ENCODE measurements around the gene CNTN5.
A peak's percentile ranks its signal among the peaks of the same experiment; 100 is the strongest.
"Not testable (repeated sequence)": the region's sequence is repeated elsewhere in the genome, so short reads cannot be mapped to it uniquely, and the experiment has no call there.

Gene CNTN5

DNA sequence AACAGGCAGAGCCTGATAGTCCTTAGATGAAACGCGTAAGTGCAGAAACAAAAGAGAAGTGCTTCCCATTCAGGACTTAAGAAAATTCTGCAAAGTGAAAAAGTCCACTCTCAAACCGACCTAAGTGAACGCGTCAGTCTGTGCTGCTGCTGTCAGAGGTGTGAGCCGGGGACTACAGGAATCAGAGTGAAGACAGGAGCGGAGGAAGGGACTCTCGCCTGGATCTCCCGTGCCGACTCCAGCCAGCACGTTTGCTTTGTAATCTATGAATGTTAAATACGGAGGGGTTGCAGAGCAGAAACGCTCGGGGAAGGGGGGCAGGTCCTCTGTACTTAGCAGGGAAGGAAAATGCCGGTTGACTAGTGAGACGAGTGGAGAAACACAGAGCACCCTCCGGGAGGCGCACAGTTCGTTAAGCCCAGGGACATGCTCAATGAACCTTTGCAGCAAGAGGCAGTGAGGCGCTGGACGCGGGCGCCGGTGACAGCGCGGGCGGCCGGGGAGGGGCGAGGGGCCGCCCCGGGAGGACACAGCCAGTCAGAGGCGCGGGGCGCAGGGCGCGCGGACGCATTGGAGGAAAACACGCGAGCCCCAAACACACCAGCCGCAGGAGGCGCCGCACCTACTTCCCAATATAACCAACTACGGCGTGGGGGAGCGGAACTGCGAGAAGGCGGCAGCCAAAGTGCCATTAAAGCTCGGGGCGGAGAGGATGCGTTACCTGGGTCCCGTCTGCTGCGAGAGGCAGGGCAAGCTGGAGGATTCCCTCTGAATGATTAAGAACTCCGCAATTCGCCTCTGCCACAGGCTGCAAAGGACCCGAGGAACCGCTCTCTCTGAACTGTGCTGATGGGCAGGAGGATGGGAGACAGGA is at the start of gene CNTN5:
TSS of gene CNTN5 (plus strand) at position 598 of the 874 bp plus-strand sequence.
- peak in 1 of 3 donors; percentile 20 for DNase-seq

GRCh38 chr11:98979205-98979604 is 41.5 kb upstream of the CNTN5 start:
- DNase-seq = no peak

DNA sequence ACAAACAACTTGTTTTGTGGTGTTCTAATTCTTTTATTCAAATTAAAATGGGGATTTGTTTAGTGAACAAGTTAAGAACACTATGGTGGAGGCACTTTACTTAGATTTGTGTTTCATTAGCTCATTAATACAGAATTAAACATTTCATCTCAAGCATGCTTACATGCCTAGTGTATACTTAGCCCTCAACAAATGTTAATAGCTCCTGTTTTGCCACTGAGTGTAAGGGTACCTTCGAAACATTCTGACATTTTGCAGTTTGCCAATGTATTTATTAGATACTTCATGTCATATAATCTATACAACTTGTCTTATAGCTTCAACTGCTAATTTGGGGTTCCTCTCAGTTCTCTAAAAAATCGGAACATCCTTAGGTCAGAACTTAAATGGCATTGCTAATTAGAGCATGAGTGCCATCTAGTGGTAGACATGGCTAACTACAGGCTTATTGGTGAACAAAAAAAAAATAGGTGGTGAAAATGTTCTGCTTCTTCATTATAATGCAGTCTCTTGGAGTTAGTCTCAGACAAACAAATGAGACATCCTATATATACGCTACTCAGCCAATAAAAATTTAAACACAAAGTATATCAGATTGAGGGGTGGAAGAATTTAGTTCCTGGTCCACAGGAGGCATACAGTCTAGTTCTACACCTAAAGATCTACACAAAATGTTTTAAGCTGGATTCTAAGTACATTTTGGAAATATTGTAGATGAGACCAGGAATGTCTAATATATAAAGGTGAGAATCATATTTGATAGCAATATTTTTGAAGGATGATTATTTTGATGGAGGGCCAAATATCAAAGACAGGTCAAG is 4.9 kb upstream of the CNTN5 start:
- peak; percentile 46 to 69 (median 58) for DNase-seq

DNA sequence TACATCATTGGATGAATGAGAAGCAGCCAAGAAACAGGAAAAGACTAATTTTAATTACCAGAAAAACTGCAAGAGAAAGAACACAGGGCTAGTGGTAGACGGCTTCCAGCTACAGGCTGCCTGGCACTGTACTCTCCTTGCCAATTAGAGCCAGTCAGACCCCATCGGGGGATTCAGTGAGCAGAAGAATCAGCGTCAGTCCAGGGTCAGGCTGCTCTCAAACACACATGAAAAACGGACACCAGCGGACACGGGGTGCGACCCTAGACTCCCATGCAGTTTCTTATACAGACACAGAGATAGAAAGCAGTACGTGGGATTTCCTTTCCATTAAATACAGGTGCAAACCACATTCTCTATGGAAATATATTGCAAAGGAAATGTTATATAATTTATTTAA is 1.1 kb upstream of the CNTN5 start:
- no peak for DNase-seq

GRCh38 chr11:99037057-99037456 is 16.3 kb downstream of the CNTN5 start:
- no peak for DNase-seq

DNA sequence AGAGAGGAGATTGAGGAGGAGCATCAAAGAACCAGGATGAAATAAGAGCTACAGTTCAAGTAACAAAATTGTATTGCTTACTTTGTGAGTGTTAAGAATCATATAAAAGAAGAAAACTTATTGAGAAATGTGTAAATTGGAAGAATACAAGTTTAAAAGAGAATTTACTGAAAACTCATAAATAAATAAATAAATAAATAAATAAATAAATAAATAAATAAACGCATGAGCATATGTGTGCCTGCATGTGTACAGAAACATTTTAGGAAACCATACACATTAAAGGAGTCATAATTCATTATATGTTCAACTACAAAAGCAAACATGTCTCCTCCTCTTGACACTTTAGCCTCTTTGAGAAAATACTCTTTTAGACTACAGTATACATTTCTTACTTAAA is 42.6 kb downstream of the CNTN5 start:
- DNase-seq = no peak

- no peak for DNase-seq
These were observed 44.4 kb downstream of the CNTN5 start for GRCh38 chr11:99065121-99065520.

DNA sequence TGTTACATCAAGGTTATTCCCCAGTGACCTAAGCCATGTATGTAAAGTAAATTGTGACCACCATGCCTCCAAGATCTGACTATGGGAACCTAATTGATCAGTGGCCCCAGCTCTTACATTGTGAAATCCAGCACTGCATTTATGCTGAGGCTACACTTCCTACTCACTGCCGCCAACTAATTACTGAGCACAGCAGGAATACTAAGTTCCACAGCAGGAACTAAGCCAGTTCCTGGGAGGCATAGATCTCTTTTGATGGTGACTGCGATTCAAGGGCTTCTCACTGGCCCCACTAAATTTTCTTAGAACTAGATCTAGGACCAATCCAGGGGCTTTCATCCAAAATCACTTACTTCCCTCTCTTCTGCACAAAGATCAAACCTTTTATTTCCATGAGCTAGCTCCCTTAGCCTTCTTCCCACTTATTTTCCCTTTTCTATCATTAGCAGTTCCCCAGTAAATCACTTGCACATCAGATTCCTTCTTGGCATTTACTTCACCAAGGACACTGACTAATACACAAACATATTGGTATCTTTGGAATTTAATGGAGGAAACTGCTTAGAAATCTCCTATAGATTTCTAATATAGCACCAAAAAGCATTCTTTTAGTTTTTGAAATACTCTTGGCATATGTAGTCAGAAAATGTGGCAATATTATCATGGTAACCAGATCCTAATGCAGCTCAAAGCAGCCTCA is 46.0 kb downstream of the CNTN5 start:
- DNase-seq = no peak

- peak in 1 of 3 donors; percentile 2 for DNase-seq
These were observed 48.1 kb downstream of the CNTN5 start for GRCh38 chr11:99068832-99069231.

GRCh38 chr11:99069856-99070444 is 49.2 kb downstream of the CNTN5 start:
- DNase-seq = no peak

DNA sequence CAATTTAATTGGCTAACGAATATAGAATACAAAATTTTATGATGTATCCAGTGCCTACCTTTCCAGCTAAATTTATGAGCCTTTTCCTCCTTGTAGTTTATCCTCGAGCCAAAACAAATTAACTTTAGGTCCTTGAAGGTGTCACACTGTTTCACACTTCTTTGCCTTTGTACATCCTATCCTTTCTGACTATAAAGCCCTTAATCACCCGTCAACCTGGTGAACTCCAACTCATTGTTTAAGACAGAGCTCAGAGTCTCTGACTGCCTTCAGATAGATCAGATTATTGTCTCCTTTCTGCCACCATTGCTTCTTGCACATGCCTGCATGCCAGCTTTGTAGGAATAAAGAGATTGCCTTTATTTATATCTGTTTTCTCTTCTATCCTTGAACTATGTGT is 58.8 kb downstream of the CNTN5 start:
- no peak for DNase-seq

DNA sequence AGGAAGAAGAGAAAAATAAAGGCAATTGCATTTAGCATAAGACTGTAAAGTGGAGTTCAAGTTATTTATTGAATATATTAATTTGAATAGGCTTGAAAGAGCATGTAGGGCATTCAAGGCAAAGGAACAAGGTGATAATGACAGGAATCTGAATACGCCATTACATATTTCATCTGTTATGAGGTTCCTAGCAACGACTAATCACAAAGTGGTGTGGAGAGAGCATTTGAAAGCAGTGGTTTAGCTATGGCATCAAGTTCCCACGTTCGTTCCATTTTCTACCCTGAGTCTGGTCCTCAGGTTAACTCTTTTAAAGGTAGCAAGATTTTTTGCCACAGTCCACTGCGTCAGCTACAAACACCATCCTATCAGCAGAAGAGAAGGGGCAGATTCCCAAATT is 59.4 kb downstream of the CNTN5 start:
- no peak for DNase-seq

DNA sequence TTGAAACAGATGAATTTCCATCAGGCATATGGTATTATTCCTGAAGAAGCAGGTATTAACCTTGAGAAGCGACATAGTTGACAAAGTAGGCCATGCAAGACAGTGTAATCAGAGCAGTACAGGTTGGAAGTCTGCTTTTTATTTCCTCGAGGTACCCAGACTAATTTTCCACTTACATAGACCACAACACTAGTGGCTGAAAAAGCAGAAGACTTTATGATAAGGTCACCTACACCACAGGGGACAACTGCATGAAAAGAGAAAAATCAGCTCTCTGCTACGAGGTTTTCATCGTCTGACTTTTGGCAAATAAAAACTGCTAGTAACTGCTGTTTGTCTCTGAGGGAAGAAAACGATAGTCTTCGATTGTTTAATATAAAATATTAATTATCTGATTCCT is 77.5 kb downstream of the CNTN5 start:
- DNase-seq = no peak

GRCh38 chr11:99098751-99099150 is 78.0 kb downstream of the CNTN5 start:
- DNase-seq = no peak

DNA sequence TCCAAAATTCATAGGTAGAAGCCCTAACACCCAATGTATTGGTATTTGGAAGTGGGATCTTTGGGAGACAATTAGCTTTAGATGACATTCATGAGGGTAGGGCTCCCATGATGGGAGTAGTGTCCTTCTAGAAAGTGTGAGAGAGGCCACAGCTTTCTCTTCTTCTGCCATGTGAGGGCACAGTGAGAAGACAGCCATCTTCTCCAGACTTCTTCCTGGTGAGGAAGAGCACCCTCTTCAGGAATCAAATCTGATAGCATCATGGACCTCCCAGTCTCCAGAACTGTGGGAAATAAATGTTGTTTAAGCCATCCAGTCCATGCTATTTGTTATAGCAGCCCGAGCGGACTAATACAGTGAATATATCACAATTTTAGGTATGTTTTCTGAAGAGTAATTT is 96.9 kb downstream of the CNTN5 start:
- no peak for DNase-seq

- DNase-seq = not testable (repeated sequence)
These were observed 113.1 kb downstream of the CNTN5 start for GRCh38 chr11:99133862-99134261.

- DNase-seq = no peak
These were observed 114.8 kb downstream of the CNTN5 start for GRCh38 chr11:99135508-99135907.

DNA sequence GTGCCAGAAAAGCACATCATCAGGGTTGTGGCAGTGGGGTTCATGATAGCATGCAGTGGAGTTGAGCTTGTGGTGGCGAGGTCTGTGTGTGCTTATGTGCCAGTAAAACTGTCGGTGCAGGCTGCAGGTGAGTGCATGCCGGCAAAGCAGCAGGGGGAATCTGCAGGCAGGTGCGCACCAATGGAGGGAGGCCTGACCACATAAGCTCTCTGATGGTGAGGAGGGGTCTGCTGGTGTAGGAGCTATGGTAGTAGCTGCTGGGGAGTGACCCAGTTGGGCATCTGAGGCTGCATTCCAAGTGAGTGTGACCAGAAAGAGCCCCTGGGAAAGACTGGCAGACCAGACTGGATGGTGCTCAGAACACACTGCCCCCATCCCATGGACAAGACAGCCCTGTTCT is 121.5 kb downstream of the CNTN5 start:
- DNase-seq = no peak

DNA sequence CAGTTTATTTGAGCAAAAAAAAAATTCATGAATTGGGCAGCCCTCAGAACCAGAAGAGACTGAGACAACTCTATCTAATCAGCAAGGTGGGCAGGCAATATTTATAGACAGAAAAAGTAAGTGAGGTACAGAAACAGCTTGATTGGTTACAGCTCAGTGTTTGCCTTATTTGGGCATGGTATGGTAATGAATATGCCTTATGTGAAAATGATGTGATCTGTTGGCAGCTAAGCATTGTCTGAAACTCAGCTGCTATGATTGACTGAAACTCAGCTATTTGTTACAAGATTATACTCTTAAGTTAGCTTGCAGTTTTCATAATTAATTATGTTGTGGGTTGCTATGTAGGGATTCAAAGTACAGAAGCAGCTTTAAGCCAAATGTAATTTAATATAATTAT is 127.6 kb downstream of the CNTN5 start:
- no peak for DNase-seq

- no peak for DNase-seq
These were observed 133.5 kb downstream of the CNTN5 start for GRCh38 chr11:99154277-99154676.

DNA sequence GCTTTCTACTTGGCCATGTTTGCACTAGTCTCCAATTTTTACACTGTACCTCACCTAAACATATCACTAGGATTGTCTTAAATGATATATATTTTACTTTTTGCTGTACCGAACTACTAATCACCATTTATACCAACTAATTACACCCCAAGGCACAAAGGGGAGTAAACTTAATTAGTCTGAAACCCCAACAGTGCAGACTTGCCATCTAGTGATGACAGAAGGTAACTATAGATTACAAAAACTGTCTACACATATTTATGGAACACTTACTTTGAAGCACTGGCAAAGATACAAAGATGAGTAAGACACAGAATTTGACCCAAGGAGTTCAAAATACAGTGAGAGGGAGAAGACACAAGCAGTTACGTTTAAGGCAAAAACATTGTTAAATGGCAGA is 139.7 kb downstream of the CNTN5 start:
- DNase-seq = no peak

- no peak for DNase-seq
These were observed 142.1 kb downstream of the CNTN5 start for GRCh38 chr11:99162819-99163218.

GRCh38 chr11:99170591-99170990 is 149.8 kb downstream of the CNTN5 start:
- no peak for DNase-seq
